BE2C (cell line): ENCODE data around the gene ROS1.

Experiments
- DNase-seq: peaks from one replicate; pipeline ENCODE4 v3.0.0-alpha.2; 2020
- H3K27me3 ChIP-seq: fragments of 250-450 bp; sonication (Bioruptor Pico); 2 replicates; pipeline ENCODE4 v1.5.1; 2020; ENCODE audit warnings: mild to moderate bottlenecking
- H3K36me3 ChIP-seq: fragments of 250-450 bp; sonication (Bioruptor Pico); 2 replicates; pipeline ENCODE4 v1.5.1; 2020; ENCODE audit warnings: mild to moderate bottlenecking
- H3K4me1 ChIP-seq: fragments of 250-450 bp; sonication (Bioruptor Pico); 2 replicates; pipeline ENCODE4 v1.5.1; 2020
- H3K4me3 ChIP-seq: 2 replicates; pipeline ENCODE4 v1.5.1; 2011; ENCODE audit warnings: low read depth, low read length
- H3K9me3 ChIP-seq: fragments of 250-450 bp; sonication (Bioruptor Pico); 2 replicates; pipeline ENCODE4 v1.5.1; 2020
- TF ChIP-seq, protein P1 (sequence below): IDR thresholded peaks from 2 replicates; pipeline ENCODE4 v1.5.1; 2012; ENCODE audit warnings: mild to moderate bottlenecking, low read depth, low read length

The ROS1 gene

DNA sequence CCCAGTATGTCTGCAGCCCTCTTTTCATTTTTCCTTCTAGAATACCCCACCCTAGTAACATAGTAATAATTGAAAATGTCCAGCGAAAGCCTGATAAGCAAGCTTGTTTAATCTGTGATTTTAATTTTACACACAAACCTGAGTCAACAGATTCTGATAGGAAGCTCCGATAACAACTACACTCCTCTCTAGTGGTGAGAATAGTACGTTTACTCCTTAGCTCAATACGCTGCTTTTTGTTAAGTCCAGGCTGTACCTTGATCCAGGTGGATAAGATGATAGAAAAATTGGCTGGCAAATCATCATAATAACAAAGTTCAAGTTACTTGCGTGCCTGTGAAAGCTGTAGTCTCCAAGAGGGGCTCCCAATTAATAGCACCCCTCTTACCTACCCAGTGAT, 31.3 kb upstream of the ROS1 start:
- Histone ChIP-seq H3K9me3 (no peaks in the 10 kb centered on the region), H3K36me3 (no peaks in the 10 kb centered on the region), H3K27me3 (no peaks in the 10 kb centered on the region), H3K4me3 (no peak overlapping the region), H3K4me1 (no peaks in the 10 kb centered on the region)
- TF ChIP-seq, protein P1, sequence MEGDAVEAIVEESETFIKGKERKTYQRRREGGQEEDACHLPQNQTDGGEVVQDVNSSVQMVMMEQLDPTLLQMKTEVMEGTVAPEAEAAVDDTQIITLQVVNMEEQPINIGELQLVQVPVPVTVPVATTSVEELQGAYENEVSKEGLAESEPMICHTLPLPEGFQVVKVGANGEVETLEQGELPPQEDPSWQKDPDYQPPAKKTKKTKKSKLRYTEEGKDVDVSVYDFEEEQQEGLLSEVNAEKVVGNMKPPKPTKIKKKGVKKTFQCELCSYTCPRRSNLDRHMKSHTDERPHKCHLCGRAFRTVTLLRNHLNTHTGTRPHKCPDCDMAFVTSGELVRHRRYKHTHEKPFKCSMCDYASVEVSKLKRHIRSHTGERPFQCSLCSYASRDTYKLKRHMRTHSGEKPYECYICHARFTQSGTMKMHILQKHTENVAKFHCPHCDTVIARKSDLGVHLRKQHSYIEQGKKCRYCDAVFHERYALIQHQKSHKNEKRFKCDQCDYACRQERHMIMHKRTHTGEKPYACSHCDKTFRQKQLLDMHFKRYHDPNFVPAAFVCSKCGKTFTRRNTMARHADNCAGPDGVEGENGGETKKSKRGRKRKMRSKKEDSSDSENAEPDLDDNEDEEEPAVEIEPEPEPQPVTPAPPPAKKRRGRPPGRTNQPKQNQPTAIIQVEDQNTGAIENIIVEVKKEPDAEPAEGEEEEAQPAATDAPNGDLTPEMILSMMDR: no peak
- DNase-seq: no peak

DNA sequence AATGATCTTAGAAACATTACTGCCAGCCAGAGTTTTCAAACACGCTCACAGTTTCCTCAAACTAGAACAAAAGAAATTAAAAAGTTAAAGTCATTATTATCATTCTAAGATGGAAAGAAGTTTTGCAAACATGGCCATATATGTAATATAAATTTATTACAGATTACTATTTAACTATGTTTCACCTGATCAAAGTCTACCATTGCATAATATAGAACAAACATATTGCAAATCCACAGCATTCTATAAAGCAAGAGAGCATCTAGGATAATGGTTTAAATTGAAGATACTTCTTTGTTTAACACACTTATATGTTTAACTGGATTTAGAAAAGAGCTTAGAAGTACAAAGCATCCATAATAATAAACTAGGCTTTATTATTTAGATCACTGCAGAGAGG, 30.5 kb upstream of the ROS1 start:
- H3K36me3 ChIP-seq: no peaks in the 10 kb centered on the region
- H3K4me1 ChIP-seq: no peaks in the 10 kb centered on the region
- H3K4me3 ChIP-seq: no peak overlapping the region
- H3K27me3 ChIP-seq: no peaks in the 10 kb centered on the region
- TF ChIP-seq, protein P1: no peak
- no peaks in the 10 kb centered on the region for H3K9me3 ChIP-seq
- no peak for DNase-seq

DNA sequence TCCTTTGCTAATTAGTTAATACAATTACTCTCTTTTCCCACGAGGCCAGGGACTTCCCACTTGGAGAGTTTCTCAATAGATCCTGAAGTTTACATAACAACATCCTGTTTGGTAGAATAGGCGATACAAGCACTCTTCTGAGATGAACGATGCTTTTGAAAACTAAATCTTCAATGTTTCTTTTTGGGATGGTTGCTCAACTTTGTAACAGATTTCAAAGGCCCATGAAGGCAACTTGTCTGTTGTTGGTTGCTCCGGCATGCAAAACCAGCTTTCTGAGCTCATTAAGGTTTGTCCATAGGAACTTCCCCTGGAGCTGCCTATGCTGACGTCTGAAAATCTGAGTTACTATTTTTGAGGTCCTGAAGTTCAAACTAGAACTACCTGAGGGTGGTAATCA, 25.9 kb upstream of the ROS1 start:
- no peaks in the 10 kb centered on the region for H3K36me3 ChIP-seq
- no peaks in the 10 kb centered on the region for H3K9me3 ChIP-seq
- DNase-seq: no peak
- H3K27me3 ChIP-seq: peaks cover 29% of the 10 kb centered on the region
- TF ChIP-seq, protein P1: no peak
- no peak overlapping the region for H3K4me3 ChIP-seq
- no peaks in the 10 kb centered on the region for H3K4me1 ChIP-seq

DNA sequence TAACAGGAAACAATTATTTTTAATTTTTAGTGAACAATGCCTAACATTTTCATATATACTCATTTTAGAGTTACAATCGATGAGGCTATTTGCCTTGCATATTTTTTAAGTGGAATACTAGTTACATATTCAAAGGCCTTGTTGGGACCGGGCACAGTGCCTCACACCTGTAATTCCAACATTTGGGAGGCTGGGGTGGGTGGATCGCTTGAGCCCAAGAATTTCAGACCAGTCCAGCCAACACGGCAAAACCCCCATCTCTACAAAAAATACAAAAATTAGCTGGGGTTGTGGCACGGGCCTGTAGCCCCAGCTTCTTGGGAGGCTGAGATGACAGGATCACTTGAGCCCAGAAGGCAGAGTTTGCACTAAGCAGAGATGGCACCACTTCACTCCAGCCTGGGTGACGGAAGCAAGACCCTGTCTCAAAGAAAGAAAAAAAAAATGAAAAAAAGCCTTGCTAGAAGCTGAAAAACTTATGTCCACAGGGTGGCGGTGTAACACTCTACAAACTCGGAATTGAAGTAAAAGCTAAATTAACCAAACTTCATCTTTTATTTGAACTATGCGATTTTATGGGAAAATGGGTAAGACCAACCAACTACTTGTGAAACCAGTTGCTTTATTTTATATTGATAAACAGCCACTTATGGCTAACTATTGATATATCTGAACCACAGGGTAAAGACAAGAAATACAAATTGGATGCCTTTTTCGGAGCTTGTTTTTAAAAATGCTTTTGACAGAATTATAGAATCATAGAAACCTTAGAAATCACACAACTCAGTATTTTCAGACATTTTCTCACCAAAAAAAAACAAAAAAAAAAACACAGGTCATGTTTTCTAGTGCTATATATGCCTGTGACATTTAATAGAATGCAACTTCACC, 24.1 kb upstream of the ROS1 start:
- H3K4me3 ChIP-seq: no peak overlapping the region
- no peaks in the 10 kb centered on the region for H3K36me3 ChIP-seq
- H3K9me3 ChIP-seq: no peaks in the 10 kb centered on the region
- H3K27me3 ChIP-seq: peaks cover 33% of the 10 kb centered on the region
- no peaks in the 10 kb centered on the region for H3K4me1 ChIP-seq
- TF ChIP-seq, protein P1: peak; percentile 67
- DNase-seq: peak; percentile 68

DNA sequence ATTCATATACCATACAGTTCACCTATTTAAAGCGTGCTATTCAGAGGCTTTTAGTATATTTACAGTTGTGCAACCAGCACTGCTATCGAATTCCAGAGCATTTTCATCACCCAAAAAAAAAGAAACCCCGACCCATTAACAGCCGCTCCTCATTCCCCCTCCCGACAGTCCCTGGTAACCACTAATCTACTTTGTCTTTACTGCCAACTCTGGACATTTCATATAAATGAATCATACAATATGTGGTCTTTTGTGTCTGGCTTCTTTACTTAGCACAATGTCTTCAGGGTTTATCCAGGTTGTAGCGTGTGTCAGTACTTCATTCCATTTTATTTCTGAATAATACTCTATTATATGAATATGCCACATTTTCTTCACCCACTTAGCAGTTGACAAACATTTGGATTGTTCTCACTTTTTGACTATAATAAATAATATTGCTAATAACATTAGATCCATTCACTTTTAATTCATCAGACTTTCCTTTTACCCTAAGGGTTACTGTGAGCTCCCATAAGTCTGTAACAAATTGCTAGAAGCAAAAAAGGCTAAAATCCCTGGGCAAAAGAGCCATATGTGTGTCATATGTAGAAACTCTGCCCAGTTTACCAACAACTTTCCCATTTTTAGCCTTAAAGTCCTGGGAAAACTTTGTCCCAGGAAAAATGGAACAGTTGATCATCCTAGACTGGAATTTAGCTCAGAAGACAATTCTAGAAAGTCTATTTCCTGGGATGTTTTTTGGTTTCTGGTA, 23.2 kb upstream of the ROS1 start:
- no peaks in the 10 kb centered on the region for H3K36me3 ChIP-seq
- TF ChIP-seq, protein P1: no peak
- H3K4me3 ChIP-seq: no peak overlapping the region
- no peak for DNase-seq
- H3K9me3 ChIP-seq: no peaks in the 10 kb centered on the region
- peaks cover 38% of the 10 kb centered on the region for H3K27me3 ChIP-seq
- no peaks in the 10 kb centered on the region for H3K4me1 ChIP-seq

DNA sequence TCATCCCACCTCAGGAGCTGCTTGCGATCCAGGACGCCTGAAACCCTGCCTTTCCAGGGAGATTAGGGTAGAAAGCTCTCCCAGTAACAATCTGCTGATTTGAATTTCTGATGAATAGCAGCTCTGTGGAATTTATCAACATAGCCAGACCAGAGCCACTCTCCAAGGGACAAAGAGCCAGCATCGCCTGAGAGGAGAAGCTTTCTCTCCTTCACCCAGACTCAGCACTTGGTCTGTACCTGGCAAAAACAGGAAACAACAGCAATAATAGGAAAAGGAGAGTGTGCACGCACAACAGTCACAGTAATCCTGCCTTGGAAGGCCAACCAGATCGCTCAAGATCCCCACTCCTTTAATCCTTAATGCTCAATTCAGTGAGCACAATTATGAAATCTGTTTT, 22.3 kb upstream of the ROS1 start:
- DNase-seq: no peak
- Histone ChIP-seq H3K36me3 (no peaks in the 10 kb centered on the region), H3K9me3 (no peaks in the 10 kb centered on the region), H3K4me1 (no peaks in the 10 kb centered on the region), H3K4me3 (no peak overlapping the region), H3K27me3 (peaks cover 38% of the 10 kb centered on the region)
- TF ChIP-seq, protein P1: no peak
